GM21528 (cell line): ENCODE results near the gene DARS1.

Experiments
- ATAC-seq: cut with Tn5 transposase; IDR thresholded peaks from one replicate; pipeline ENCODE4 v1.9.1; 2021; ENCODE audit warnings: mild to moderate bottlenecking, moderate library complexity; ENCODE audit not compliant: unreplicated experiment, low FRiP score

Gene DARS1

DNA sequence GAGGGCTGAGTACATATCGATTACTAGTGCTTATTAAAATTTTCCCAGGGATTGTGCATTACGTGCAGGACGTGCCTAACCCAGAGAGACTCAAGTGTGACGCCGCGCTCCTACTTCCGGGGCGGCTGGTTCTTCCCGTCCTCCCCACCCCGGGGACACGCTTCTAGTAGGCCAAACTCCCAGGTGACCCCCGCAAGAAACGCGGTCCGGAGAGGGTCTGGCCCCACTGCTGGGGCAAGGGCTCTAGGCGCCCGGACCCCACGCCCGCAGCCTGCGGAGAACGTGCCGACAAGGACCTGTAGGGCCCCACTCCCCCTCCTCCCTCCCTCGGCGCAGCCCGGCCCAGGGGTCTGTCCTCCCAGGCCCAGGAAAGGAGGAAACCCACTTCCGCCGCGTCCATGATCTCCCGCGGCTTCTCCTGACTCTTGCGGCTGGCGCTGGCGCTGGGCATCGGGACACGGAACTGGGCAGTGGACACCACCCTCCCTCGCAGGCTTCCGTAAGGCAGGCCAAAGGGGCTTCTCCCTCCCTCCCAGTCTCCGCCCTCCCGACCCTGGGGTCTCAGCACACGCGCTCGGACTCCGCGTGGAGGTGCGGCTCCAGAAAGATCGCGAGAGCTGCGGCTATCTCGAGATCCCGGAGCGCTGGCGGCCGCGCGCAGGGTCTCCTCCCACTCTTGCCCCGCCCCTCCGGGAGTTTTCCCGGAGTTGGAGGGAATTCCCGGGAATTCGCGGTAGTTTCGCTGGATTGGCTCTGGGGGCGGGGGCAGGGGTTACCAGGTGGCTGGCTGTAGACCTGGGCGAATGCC lies at the start of gene DARS1:
DARS1 (minus strand) TSS at position 609 of the 808 bp plus-strand sequence; CDS start at position 451, 158 bp downstream.
- ATAC-seq, result peak; percentile 87

DNA sequence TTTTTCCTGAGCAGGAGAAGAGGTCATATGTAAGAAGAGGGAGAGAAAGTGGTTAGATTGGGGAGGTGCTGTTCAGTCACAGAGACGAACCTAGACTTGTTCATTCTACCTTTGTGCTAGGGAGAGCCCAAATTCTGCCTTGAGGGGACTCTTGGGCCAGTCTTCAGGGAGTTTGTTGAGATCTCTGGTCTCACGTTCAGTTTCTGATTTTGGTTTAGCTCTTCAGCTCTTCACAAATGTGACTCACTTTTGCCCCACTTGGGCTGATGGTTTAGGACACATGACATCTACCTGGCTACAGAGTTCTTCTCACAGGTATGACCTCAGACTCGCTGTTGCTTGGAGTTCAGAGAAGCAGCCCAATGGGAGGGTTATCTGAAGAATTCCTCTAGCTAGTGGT lies 49.2 kb upstream of the DARS1 start:
- no peak for ATAC-seq

DNA sequence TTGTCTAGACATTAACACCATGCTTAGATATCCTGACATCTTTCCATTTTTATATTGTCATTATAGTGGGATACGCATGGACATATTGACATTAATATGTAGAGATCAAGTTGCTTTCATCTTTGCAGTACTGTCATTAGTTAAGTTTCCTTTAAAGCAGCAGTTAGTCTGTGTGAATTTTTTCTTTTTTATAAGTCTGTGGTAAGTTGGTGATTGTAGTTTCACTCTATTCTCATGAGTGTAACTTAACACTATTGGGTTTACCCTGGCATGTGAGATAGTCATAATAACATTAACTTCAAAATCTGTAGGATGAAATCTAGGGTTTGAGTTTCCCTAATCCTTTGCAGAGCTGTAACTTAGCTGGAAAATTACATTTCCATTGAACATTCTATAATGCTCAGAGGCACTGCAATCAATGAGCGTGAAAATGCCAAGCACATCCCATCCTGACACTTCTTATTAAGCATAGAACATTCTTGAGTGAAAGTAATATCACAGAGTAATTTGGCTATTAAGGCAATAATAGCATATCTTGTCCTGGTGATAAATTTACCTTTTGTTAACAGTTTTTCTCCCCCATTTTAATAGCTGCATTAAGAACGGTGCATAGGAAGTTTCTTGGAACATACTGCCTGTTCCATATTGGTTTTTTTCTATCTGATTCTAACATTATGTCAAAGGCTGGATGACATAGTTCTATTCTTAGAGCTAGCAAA lies 47.5 kb upstream of the DARS1 start:
- no peak for ATAC-seq

DNA sequence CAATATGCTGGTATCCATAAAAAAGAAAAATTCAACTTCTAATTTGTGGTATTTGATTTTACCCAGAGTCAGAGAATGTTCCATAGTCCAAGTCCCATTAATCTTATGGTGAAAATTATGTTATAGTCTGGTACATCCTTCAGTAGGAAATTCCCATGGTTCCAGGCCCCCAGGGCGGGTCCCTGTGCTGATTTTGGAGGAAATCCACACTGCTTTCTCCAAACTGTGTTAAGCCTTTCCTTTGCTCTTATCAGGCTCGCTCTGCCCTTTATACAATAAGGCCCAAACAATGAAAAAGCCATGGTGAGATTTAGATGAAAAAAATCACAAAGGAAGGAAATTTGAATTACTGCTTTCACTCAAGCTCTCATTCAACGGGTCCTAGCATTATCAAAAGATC lies 46.8 kb upstream of the DARS1 start:
- ATAC-seq, result no peak

DNA sequence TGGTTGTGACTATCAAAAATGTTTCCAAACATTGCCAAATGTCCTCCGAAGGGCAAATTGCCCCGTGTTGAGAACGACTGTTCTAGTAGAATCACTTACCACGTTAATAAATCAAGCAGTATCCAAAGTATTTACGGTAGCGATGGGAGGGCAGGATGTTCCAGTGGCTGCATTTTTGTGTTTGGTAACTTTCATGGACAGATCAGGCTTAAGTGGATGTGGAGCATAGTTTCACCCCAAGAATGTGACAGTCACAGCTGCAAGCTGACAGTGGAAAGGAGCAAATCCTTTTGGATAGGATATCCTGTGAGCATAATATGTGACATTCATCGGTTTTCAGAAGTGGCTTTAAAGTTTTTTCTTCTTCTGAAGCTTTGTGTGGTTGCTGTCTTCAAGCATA lies 46.3 kb upstream of the DARS1 start:
- no peak for ATAC-seq

DNA sequence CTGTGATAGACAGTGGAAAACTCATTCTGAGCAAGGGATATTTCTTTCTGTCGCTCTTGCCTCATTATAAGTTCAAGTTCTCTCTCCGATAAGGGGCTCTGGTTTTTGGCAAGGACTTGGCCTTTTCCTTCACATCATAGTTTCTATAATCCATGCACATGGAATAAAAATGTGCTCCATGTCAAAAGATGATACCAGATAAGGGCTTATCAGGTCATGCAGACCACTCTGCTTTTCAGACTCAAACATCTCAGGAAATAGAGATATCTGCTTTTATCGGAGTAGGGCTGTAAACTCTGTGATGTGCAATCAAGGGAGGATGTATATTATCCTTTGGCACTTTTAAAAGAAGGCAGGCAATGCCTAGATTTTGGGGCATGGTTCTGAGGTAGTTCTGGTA lies 45.0 kb upstream of the DARS1 start:
- ATAC-seq, result no peak

DNA sequence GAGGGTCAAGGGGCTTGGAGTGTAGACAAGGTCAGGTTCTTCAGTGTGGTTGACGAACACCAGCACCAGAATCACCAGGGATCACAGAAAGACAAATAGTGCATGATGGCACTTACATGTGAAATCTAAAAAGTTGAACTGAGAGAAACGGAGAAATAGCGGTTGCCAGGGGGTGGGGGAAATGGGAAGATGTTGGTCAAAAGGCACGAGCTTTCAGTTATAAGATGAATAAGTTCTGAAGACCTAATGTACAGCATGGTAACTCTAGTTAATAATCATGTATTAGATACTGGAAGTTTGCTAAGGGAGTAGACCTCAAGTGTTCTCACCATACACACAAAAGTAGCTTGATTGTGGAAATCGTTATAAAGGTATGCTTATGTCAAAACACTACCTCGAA lies 43.7 kb upstream of the DARS1 start:
- ATAC-seq, result peak; percentile 75

DNA sequence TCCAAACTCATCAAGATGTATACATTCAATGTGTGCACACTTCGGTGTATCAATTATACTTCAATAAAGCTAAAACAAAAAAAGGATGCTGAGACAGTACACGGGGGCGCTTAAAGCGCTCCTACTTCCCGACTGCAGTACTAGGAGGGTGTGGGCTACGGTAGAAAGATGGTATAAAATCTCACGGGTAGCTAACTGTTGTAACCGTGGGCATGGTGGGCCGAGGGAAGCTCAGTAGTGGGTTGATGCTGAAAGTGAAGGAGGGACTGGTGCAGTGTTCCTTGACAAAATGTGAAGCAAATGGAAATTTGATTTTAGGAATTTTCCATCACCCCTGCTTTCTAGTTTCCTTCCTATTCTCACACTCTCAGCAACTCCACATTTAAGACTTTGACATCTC lies 42.6 kb upstream of the DARS1 start:
- no peak for ATAC-seq

DNA sequence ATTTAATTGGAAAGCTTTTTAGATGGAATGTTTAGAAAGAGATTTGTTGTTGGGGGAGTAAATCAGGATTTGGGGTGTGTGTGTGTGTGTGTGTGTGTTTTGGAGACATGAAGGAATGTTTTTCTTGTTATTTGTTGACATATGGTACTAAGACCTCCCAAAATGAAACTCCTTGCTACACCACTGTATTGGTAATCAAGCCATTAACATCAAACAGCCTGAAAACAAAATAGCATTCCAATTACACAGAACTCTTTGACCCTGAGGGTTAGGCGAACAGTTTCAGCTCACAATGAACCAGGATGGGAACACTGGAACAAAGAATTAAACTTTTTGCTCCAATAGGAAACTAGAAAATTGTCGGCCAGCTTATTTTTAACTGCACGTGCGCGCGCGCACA lies 41.7 kb upstream of the DARS1 start:
- ATAC-seq, result no peak

DNA sequence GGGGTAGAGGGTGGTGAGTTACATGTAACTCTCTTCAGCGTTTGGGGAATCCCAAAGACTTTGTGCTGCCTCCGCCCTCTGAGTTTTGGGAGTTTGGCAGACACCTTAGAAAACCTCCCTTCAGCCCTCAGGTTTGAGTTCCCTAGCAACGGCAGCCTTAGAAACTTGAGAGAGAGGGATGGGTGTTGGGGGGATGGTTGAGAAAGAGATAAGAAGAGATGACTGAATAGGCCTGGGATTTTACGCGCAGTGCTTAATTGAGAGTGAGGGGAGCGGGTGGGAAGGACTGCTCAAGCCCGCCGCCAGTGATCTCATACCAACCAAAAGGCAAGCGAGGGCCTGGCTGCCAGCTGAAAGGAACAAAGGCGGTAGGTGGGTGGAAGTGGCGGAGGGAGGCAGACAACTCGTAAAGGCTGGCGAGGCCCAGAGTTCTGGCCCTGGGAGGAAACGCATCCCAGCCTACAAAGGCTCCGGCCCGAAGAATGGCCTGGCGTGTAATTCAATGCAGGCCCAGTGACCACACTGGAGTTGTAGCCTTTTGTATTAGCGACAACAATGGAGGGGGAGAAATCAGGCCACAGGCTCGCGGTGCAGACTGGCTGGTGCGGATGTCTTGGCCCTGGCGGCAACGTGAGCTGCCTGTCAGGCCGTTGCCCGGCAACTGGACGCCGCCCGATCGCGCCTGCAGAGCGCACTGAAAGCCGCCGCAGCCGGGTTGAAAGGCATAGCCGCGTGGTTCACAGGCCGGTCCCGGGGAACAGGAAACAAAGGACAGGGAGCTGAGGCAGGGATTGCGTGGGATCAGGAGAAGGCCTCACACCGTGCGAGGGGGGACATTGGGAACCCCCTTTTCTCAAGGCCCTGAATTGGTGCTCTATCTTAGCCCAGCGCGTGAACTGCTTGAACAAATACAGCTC lies 39.9 kb upstream of the DARS1 start:
- no peak for ATAC-seq

DNA sequence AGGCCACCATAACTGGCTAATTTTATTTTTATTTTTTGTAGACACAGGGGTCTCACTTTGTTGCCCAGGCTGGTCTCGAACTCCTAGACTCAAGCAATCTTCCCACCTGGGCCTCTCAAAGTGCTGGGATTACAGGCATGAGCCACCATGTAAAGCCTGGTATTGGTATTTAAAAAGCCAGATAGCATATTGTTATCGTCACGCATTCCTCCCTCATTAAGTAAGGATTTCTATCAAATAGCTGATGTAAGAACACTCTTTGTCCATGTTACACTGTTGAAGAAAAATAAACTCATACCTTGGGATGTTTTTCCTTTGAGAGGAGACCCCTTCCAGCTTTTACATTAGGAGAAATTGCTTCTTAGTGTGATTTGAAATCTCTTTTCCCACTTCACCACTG lies 39.2 kb upstream of the DARS1 start:
- ATAC-seq, result no peak

DNA sequence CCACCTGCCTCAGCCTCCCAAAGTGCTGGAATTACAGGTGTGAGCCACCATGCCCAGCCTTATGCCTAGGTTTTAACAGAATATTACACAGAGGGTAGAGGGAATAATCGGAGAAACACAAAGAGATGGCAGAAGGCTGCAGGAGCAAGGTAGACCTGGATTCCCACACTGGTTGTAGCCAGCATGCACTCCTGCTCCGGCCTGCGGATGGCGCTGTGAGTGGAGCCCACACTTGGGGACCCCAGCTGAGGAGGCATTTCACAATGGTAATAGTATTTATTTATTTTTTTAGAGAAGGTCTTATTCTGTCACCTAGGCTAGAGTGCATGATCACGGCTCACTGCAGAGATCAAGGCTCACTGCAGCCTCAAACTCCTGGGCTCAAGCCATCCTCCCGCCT lies 38.8 kb upstream of the DARS1 start:
- no peak for ATAC-seq

DNA sequence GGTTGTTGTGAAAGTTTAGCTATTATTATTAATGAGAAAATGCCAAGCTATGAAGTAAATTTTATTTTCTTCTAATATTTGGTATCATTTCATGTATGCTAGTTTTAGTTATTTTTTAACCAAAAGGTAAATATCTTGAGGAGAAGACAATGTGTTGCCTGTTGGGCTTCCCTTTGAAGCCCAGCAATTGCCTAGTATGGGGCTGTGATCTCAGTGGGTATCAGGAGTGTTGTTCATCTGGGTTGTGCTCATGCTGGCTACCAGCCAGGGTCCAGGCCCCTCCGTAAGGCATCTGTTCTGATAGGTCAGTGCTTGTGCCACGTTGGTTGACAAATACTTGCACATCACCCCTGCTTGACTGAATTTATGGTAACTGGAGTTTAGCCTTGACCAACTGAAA lies 38.0 kb upstream of the DARS1 start:
- ATAC-seq, result no peak

DNA sequence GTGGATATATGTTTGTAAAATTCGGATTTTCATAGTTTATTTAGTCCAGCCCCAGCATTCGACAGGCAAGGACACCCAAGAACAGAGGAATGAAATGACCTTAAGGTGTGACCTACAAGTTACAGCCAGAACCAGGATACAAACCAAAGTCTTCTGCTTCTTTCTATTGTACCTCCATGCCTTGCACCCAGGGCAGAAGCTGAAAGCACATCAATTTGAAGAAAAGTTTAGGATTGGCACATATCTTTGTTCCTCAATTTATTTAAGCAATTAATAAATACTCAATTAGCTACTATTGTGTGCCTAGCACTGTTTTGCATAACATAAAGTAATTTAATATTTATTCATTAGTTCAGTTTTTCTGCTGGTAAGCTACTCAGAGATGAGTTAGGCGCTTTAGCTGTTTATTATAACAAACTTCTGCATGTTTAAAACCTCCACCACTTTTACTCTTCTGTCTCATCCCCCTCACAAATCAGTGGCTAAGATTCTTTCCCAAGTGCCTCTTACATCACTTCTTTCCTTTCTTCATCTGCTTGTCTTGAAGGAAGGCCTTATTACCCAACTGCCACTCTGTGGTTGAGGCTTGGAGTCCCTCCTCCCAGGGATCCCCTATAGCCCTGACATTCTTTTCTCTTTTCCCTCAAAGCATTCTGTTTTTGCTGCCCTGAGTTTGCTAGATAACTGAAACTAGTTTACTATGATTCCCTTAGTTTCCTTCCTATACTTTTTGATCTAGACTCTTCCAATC lies 37.1 kb upstream of the DARS1 start:
- no peak for ATAC-seq

DNA sequence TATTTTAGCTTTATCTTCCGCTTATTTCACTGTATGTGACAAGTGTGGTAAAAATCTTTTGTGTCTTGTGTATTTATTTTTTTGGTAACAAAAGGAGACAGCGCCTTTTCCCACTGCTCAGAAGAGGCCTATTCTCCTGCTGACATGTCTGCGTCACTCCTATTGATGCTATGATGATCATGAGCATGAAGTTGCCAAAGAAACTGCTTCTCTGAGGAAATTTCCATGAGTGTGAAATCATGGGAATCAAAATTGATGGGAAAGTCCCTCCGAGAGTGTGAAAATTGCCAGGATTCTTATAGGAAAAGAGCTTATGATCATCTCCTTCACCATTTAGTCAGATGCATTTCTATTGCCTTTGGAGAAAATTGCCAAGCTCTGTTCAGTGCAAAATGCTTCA lies 36.5 kb upstream of the DARS1 start:
- ATAC-seq, result no peak

DNA sequence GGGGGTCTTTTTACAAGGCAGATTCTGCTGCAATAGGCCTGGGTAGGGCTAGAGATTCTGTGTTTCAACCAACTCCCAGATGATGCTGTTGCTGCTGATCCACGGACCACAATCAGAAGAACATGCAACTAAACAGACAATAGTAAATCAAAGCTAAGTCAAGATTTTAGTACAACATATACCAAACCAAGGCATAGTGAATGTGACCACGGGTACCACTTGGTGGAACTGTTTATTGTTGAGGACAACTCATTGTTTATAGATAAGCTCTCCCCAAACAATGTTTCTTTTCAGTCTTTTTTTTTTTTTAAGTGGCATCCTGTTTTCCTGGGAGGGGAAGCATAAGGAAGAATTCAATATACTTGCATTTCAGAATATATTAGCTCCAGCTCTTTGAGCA lies 36.0 kb upstream of the DARS1 start:
- no peak for ATAC-seq

DNA sequence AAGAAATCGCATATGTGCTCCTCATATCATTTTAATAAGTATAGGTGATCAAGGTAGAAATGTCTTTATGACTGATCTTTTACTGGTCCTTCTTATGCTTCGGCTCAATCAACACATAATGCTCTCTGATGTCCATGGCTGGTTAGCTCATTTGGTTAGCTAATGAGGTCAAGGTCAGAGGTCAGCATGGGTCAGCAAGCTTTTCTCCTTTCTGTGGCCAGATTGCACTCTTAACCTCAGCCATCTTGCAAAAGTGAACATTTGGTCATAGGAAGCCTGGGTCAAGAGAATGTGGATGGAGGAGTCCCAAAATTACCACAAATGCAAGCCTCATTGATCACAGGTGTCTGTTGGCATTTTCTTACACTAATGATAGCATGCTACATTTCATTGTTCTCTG lies 35.4 kb upstream of the DARS1 start:
- no peak for ATAC-seq

DNA sequence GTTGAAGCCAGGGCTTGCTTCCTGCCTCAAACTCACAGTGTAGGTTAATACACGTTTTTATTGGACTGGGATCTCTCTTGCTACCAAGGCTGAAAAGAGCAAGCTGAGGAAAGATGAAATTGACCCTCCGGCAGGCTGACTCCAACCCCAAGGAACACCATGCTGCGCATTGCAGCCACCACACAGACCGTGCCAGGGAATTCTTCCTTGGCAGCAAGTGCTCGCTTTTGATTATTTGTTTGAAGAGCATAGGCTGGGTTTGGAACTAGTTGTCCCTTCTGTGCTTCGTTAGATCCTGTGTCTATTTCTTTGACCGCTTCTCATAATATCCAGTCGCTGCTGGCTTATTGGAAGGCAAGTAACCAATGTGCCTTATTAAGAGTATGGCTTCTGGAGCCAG lies 34.4 kb upstream of the DARS1 start:
- no peak for ATAC-seq

DNA sequence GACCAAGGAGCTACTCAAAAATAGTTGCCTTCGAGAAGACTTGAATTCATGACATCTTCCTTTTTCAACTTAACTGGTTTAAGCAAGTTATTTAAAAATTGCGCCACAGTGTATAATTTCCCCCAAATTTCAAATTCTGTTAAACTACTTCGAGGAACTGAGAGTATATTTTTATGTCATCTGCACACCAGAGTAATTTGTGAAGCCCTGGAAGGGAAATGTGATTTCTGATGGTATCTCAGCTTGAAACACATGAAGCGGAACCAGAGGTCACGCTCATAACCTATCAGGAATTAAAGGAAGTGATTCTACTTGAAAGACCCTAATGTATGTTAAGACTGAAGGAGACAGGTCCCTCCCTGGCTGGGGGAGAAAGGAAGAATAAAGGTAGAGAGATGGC lies 33.9 kb upstream of the DARS1 start:
- ATAC-seq, result no peak

DNA sequence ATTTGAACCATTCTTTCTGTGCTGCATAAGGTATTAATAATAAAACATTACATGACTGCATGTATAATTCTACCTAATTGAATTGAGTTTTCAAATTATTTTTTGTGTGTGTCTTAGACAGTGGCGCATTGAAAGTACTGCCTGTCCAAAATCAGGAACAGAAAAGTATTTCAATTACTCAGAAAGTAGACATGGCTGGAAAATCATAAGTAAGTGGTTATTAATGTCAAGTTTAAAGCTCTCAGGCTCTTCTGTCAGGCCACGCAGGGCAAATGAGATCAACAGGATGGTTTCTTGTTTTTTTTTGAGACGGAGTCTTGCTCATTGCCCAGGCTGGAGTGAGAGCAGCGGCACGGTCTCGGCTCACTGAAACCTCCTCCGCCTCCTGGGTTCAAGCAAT lies 32.4 kb upstream of the DARS1 start:
- ATAC-seq, result no peak
